PC-9 (cell line): ENCODE measurements around the gene POLA2. TPM values are rescaled to one million over a fixed set of nuclear protein-coding genes. Genes with fewer than 3 reads are reported as not detected.

Experiments
- BruUV-seq: library from RNA; stranded (reverse); fragments of 400-500 nt; replicated peaks from 2 replicates; lab custom pipeline; 2021; lab: Mats Ljungman, UMichigan
- CTCF ChIA-PET: fragments of 300-600 bp; sonication (Branson Sonifier 250); formaldehyde crosslinking; loops from one replicate; lab custom pipeline; 2022; ENCODE audit warnings: antibody characterized with exemption; lab: Charles Lee
- POLR2A ChIA-PET: fragments of 300-600 bp; sonication (Branson Sonifier 250); formaldehyde crosslinking; loops from one replicate; lab custom pipeline; 2022; ENCODE audit warnings: antibody characterized with exemption; ENCODE audit not compliant: unreplicated experiment; lab: Charles Lee
- DNase-seq, 2 experiments: peaks; one replicate each; pipeline versions ENCODE4 v3.0.0 to v3.0.0-alpha.2; 2015 to 2022; ENCODE audit warnings: mixed read lengths in 1 of 2
- H2AFZ ChIP-seq: fragments of 200-600 bp; sonication (generic); 2 replicates; pipeline ENCODE4 v1.8.1; 2017; ENCODE audit warnings: antibody characterized with exemption
- H3F3A ChIP-seq: fragments of 200-600 bp; sonication (generic); 2 replicates; pipeline ENCODE4 v1.8.1; 2017; ENCODE audit warnings: antibody characterized with exemption, mild to moderate bottlenecking, low read depth; ENCODE audit not compliant: insufficient read depth
- H3K27ac ChIP-seq: fragments of 200-600 bp; sonication (generic); 2 replicates; pipeline ENCODE4 v1.6.1; 2016; ENCODE audit warnings: mixed run types
- H3K27me3 ChIP-seq: fragments of 200-600 bp; sonication (generic); 2 replicates; pipeline ENCODE4 v1.6.1; 2016; ENCODE audit warnings: low read depth, mixed run types; ENCODE audit not compliant: insufficient read depth
- H3K36me3 ChIP-seq: fragments of 200-600 bp; sonication (generic); 2 replicates; pipeline ENCODE4 v1.6.1; 2016; ENCODE audit warnings: low read depth, mixed run types
- H3K4me1 ChIP-seq: fragments of 200-600 bp; sonication (generic); replicated peaks from 2 replicates; pipeline ENCODE4 v1.6.1; 2016; ENCODE audit warnings: mixed run types; ENCODE audit not compliant: insufficient read depth
- H3K4me2 ChIP-seq: fragments of 200-600 bp; sonication (generic); 2 replicates; pipeline ENCODE4 v1.6.1; 2017; ENCODE audit warnings: mixed run types
- H3K4me3 ChIP-seq: fragments of 200-600 bp; sonication (generic); 2 replicates; pipeline ENCODE4 v1.6.1; 2016; ENCODE audit warnings: mixed run types
- H3K79me2 ChIP-seq: fragments of 200-600 bp; sonication (generic); 2 replicates; pipeline ENCODE4 v1.6.1; 2017; ENCODE audit warnings: low read depth, mixed run types
- H3K9me2 ChIP-seq: fragments of 200-600 bp; sonication (generic); 2 replicates; pipeline ENCODE4 v1.8.1; 2017; ENCODE audit warnings: mild to moderate bottlenecking; ENCODE audit not compliant: insufficient read depth
- H3K9me3 ChIP-seq: fragments of 200-600 bp; sonication (generic); 2 replicates; pipeline ENCODE4 v1.8.1; 2016; ENCODE audit warnings: low read depth; ENCODE audit not compliant: insufficient read depth
- H4K20me1 ChIP-seq: fragments of 200-600 bp; sonication (generic); 2 replicates; pipeline ENCODE4 v1.8.1; 2017; ENCODE audit not compliant: insufficient read depth
- CTCF ChIP-seq: fragments of 200-600 bp; sonication (generic); conservative IDR thresholded peaks from 2 replicates; pipeline ENCODE4 v1.6.1; 2017; ENCODE audit warnings: mixed run types, antibody characterized with exemption, mild to moderate bottlenecking, moderate library complexity
- EZH2 ChIP-seq: fragments of 200-600 bp; sonication (generic); IDR thresholded peaks from 2 replicates; pipeline ENCODE4 v1.8.0; 2017; ENCODE audit warnings: antibody characterized with exemption, low read depth
- intact Hi-C: fragments of 100-400 bp; cut with micrococcal nuclease; formaldehyde crosslinking; loops from one replicate; pipeline ENCODE4 v1.10.0; 2022; ENCODE audit not compliant: unreplicated experiment
- total RNA-seq: library from RNA; stranded (reverse); gene quantifications from 2 replicates; pipeline ENCODE4 v1.2.3, GENCODE V29; 2021

Gene POLA2
- total RNA-seq, 1 experiment from 2014 or later, result 39.3 TPM

DNA sequence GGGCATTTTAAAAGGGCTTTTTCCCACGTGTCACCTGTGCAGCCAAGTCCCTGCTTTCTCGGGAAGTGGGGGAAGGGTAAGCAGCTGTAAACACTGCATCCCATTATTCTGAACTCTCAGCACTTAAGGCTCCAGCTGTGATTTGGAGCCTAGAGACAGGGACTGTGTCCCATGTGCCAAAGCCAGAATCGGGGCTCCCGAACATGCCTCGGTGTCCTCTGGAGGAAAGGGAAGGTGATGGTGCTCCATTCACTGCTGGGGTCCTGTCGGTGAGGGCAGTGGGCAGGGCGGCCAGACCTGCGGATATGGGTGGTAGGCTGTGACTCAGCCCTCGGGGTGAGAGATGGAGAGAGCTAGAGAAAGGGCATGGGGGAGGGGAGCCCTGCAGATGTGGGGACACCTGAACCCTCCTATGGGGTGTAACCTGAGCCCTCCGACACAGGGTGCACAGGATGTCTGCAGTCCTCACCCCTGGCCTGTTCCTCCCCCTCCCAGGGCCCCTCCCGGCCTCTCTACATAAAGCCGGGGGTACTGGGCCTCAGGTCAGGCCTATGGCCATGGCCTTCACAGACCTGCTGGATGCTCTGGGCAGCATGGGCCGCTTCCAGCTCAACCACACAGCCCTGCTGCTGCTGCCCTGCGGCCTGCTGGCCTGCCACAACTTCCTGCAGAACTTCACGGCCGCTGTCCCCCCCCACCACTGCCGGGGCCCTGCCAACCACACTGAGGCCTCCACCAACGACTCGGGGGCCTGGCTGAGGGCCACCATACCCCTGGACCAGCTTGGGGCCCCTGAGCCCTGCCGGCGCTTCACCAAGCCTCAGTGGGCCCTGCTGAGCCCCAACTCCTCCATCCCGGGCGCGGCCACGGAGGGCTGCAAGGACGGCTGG lies 48.2 kb upstream of the POLA2 start:
- H2AFZ ChIP-seq, result no peak overlapping the region
- peak overlapping the region; percentile 74 for H3K4me3 ChIP-seq
- peak; percentile 87 to 92 for DNase-seq
- H3K27ac ChIP-seq, result peak overlapping the region; percentile 76
- BruUV-seq, result no TSS peak
- peaks cover 9% of the 10 kb centered on the region for H4K20me1 ChIP-seq
- TF ChIP-seq CTCF, result no peak
- CTCF ChIA-PET, result interaction anchor here (0.5 to 0.9 kb wide), 2 partner anchors 17 to 75 kb away, joined by 3 read pairs; no protein-coding TSS in a partner anchor
- H3K4me1 ChIP-seq, result peaks cover 57% of the 10 kb centered on the region
- H3K9me2 ChIP-seq, result no peaks in the 10 kb centered on the region
- intact Hi-C loops, result no loop called here
- peaks cover 62% of the 10 kb centered on the region for H3K79me2 ChIP-seq
- peak overlapping the region; percentile 91 for H3K4me2 ChIP-seq
- H3F3A ChIP-seq, result peaks cover 62% of the 10 kb centered on the region
- no peaks in the 10 kb centered on the region for H3K27me3 ChIP-seq
- POLR2A ChIA-PET, result interaction anchor here (0.6 to 0.7 kb wide), 2 partner anchors 295 to 1514 kb away, joined by 4 to 5 read pairs; no protein-coding TSS in a partner anchor
- no peaks in the 10 kb centered on the region for H3K9me3 ChIP-seq
- H3K36me3 ChIP-seq, result peaks cover 27% of the 10 kb centered on the region

- Histone ChIP-seq H3K4me1 (peaks cover 53% of the 10 kb centered on the region), H3K4me3 (peak overlapping the region; percentile 74), H3F3A (peaks cover 61% of the 10 kb centered on the region), H2AFZ (no peak overlapping the region), H3K36me3 (peaks cover 30% of the 10 kb centered on the region), H3K27ac (peak overlapping the region; percentile 76), H3K9me3 (no peaks in the 10 kb centered on the region), H3K9me2 (no peaks in the 10 kb centered on the region), H3K79me2 (peaks cover 70% of the 10 kb centered on the region), H4K20me1 (peaks cover 16% of the 10 kb centered on the region), H3K4me2 (peak overlapping the region; percentile 91), H3K27me3 (no peaks in the 10 kb centered on the region)
- no peak for DNase-seq
- ChIA-PET POLR2A (no interaction called here), CTCF (no interaction called here)
- TF ChIP-seq EZH2, result no peak
- no peak for TF ChIP-seq CTCF
- intact Hi-C loops, result no loop called here
- no TSS peak for BruUV-seq
Observed at GRCh38 chr11:65214212-65214845, 47.4 kb upstream of the POLA2 start.

DNA sequence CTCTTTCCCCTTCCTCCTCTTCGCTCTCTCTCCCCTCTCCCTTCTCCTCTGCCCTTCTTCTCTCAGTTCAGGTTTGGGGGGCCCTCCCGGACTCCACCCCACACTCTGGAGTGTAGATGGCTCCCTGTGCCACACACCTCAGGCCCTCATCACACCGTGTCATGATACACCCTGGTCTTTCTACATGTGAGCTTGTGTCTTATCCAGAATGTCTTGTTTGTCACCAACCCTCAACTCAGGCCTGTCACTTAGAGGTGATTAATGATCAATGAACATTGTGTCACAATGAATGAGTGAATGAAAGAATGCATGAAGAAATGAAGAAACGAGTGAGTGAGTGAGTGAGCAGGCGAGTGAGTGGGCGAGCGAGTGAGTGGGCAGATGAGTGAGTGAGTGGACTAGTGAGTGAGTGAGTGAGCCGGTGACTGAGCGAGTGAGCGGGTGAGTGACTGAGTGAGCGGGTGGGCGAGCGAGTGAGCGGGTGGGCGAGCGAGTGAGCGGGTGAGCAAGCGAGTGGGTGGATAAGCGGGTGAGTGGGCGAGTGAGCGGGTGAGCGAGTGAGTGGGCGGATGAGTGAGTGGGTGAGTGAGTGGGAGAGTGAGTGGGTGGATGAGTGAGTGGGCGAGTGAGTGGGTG lies 46.2 kb upstream of the POLA2 start:
- Histone ChIP-seq H4K20me1 (peaks cover 19% of the 10 kb centered on the region), H3K36me3 (peaks cover 33% of the 10 kb centered on the region), H3K9me3 (no peaks in the 10 kb centered on the region), H3K79me2 (peaks cover 76% of the 10 kb centered on the region), H3K4me2 (peak overlapping the region; percentile 91), H3K4me1 (peaks cover 45% of the 10 kb centered on the region), H3F3A (peaks cover 54% of the 10 kb centered on the region), H3K4me3 (peak overlapping the region; percentile 74), H3K27me3 (no peaks in the 10 kb centered on the region), H2AFZ (no peak overlapping the region), H3K9me2 (no peaks in the 10 kb centered on the region), H3K27ac (no peak overlapping the region)
- TF ChIP-seq EZH2, result no peak
- TF ChIP-seq CTCF, result no peak
- POLR2A ChIA-PET, result no interaction called here
- BruUV-seq, result no TSS peak
- peak in 1 of 2 experiments; percentile 71 for DNase-seq
- CTCF ChIA-PET, result interaction anchor here (0.6 to 0.7 kb wide), 3 partner anchors 10 to 1716 kb away, joined by 3 to 11 read pairs (median 5); partner anchors contain the start of gene MAP4K2
- intact Hi-C loops, result no loop called here
